PC-3 (cell line): ENCODE data around the gene TARS3. TPM values are rescaled to one million over a fixed set of nuclear protein-coding genes. Genes with fewer than 3 reads are reported as not detected.

Source experiments
- ATAC-seq: fragments of 200-7000 bp; cut with Tn5 transposase; 2 replicates; pipeline ENCODE4 v1.9.1; 2020; ENCODE audit warnings: mild to moderate bottlenecking, moderate library complexity
- Bru-seq: library from RNA; stranded (reverse); fragments of 400-500 nt; gene quantifications from one replicate; lab custom pipeline; 2021; lab: Mats Ljungman, UMichigan
- BruChase-seq, 2 experiments: library from RNA; stranded (reverse); fragments of 400-500 nt; gene quantifications; one replicate each; lab custom pipeline; 2021; lab: Mats Ljungman, UMichigan
- BruUV-seq: library from RNA; stranded (reverse); fragments of 400-500 nt; replicated peaks from 2 replicates; lab custom pipeline; 2021; lab: Mats Ljungman, UMichigan
- CTCF ChIA-PET: fragments of 300-600 bp; sonication (Branson Sonifier 250); formaldehyde crosslinking; loops from one replicate; lab custom pipeline; 2022; ENCODE audit warnings: antibody characterized with exemption; lab: Charles Lee
- POLR2A ChIA-PET: fragments of 300-600 bp; sonication (Branson Sonifier 250); formaldehyde crosslinking; loops from one replicate; lab custom pipeline; 2022; ENCODE audit warnings: antibody characterized with exemption; ENCODE audit not compliant: unreplicated experiment; lab: Charles Lee
- DNase-seq: peaks from one replicate; pipeline ENCODE4 v3.0.0-alpha.2; 2015
- H2AFZ ChIP-seq: fragments of 300-600 bp; sonication (generic); 2 replicates; pipeline ENCODE4 v1.6.0; 2016; ENCODE audit warnings: antibody characterized with exemption, low read length
- H3F3A ChIP-seq: fragments of 300-600 bp; sonication (generic); one replicate; pipeline ENCODE4 v1.6.0; 2017; ENCODE audit warnings: antibody characterized with exemption, low read length, control low read depth, mild to moderate bottlenecking; ENCODE audit not compliant: unreplicated experiment
- H3K27ac ChIP-seq: fragments of 300-600 bp; sonication (generic); 2 replicates; pipeline ENCODE4 v1.5.1; 2016; ENCODE audit warnings: mild to moderate bottlenecking, low read length
- H3K27me3 ChIP-seq: fragments of 300-600 bp; sonication (generic); 2 replicates; pipeline ENCODE4 v1.6.1; 2016; ENCODE audit warnings: low read length, mixed read lengths
- H3K36me3 ChIP-seq: fragments of 300-600 bp; sonication (generic); 2 replicates; pipeline ENCODE4 v1.6.1; 2016; ENCODE audit warnings: low read depth, mixed run types, low read length, mixed read lengths
- H3K4me1 ChIP-seq: fragments of 300-600 bp; sonication (generic); 2 replicates; pipeline ENCODE4 v1.5.1; 2016; ENCODE audit warnings: low read length; ENCODE audit not compliant: insufficient read depth
- H3K4me2 ChIP-seq: fragments of 300-600 bp; sonication (generic); 2 replicates; pipeline ENCODE4 v1.6.0; 2016; ENCODE audit warnings: low read length
- H3K4me3 ChIP-seq: fragments of 300-600 bp; sonication (generic); 2 replicates; pipeline ENCODE4 v1.5.1; 2016; ENCODE audit warnings: mild to moderate bottlenecking, low read length, mixed read lengths
- H3K79me2 ChIP-seq: fragments of 300-600 bp; sonication (generic); 2 replicates; pipeline ENCODE4 v1.6.1; 2017; ENCODE audit warnings: low read length, mixed read lengths
- H3K9ac ChIP-seq: fragments of 300-600 bp; sonication (generic); 2 replicates; pipeline ENCODE4 v1.6.0; 2016; ENCODE audit warnings: mild to moderate bottlenecking, low read length
- H3K9me2 ChIP-seq: fragments of 300-600 bp; sonication (generic); replicated peaks from 2 replicates; pipeline ENCODE4 v1.6.1; 2016; ENCODE audit warnings: mixed run types, low read length, mixed read lengths
- H3K9me3 ChIP-seq: fragments of 300-600 bp; sonication (generic); 2 replicates; pipeline ENCODE4 v1.6.1; 2016; ENCODE audit warnings: low read length, mixed read lengths
- H4K20me1 ChIP-seq: fragments of 300-600 bp; sonication (generic); 2 replicates; pipeline ENCODE4 v1.6.1; 2016; ENCODE audit warnings: low read length, mixed read lengths
- CTCF ChIP-seq: fragments of 300-600 bp; sonication (generic); conservative IDR thresholded peaks from 2 replicates; pipeline ENCODE4 v1.5.1; 2017; ENCODE audit warnings: antibody characterized with exemption, low read depth, mild to moderate bottlenecking, low read length
- EZH2 ChIP-seq: fragments of 300-600 bp; sonication (generic); IDR thresholded peaks from one replicate; pipeline ENCODE4 v1.6.1; 2017; ENCODE audit warnings: antibody characterized with exemption, mild to moderate bottlenecking, low read length; ENCODE audit not compliant: unreplicated experiment
- EZH2phosphoT487 ChIP-seq: fragments of 300-600 bp; sonication (generic); IDR thresholded peaks from 2 replicates; pipeline ENCODE4 v1.6.1; 2018; ENCODE audit warnings: mild to moderate bottlenecking, antibody characterized with exemption, low read length, borderline replicate concordance
- intact Hi-C: fragments of 100-400 bp; cut with micrococcal nuclease; formaldehyde crosslinking; loops from 2 replicates; pipeline ENCODE4 v1.9.0; 2023
- long read RNA-seq: library from polyadenylated mRNA; unstranded; transcript quantifications from one replicate; pipeline ENCODE4 v2.0.0, GENCODE V29; 2021; ENCODE audit not compliant: unreplicated experiment
- total RNA-seq: library from RNA; depleted of rRNA; stranded (reverse); fragments of >200 nt; gene quantifications from 2 replicates; pipeline ENCODE4 v1.2.3, GENCODE V29; 2014; rRNA removed

Gene TARS3
- total RNA-seq (5.4 and 8.1 TPM in 2 replicates), Bru-seq, nascent RNA (percentile 48 among the genes with signal in this experiment), BruChase-seq, experiment 1, labeled RNA remaining after a 6-hour chase (percentile 48 among the genes with signal in this experiment), BruChase-seq, experiment 2, labeled RNA remaining after a 2-hour chase (percentile 53 among the genes with signal in this experiment)
- long read RNA-seq, transcript TARSL2-201 (19 exons, 3,610 nt) = major isoform, 8 of 14 reads
- long read RNA-seq, partial matches to known transcripts = 4 of 14 reads
- long read RNA-seq, other reads (novel, unspliced or antisense) = 2 of 14 reads

- Histone ChIP-seq H2AFZ (peak within 1 kb of the TSS; percentile 71), H3K9ac (peak within 1 kb of the TSS; percentile 49), H3K79me2 (no peaks in the 10 kb centered on the region), H3K9me2 (no peaks in the 10 kb centered on the region), H3K4me2 (peak within 1 kb of the TSS; percentile 87), H4K20me1 (no peaks in the 10 kb centered on the region), H3K27ac (no peak within 1 kb of the TSS), H3K9me3 (no peaks in the 10 kb centered on the region), H3K36me3 (no peaks in the 10 kb centered on the region; the same call in 1 of the 2 replicates), H3F3A (no peaks in the 10 kb centered on the region), H3K4me1 (peaks cover 5% of the 10 kb centered on the region; the same call in 1 of the 2 replicates), H3K4me3 (peak within 1 kb of the TSS; percentile 78), H3K27me3 (peaks cover 3% of the 10 kb centered on the region; the same call in 1 of the 2 replicates)
- BruUV-seq = no TSS peak
- POLR2A ChIA-PET = interaction anchor here (0.7 kb wide), 1 partner anchor 428 kb away, joined by 3 read pairs; no protein-coding TSS in a partner anchor
- intact Hi-C loops = loop anchor here (5.0 kb wide), 1 partner anchor 42 kb away; no protein-coding TSS in a partner anchor
- TF ChIP-seq EZH2 = no peak
- TF ChIP-seq CTCF = no peak
- TF ChIP-seq EZH2phosphoT487 = no peak
- ATAC-seq (peak; percentile 97), DNase-seq (peak; percentile 83)
- CTCF ChIA-PET = interaction anchor here (0.6 kb wide), 1 partner anchor 55 kb away, joined by 3 read pairs; no protein-coding TSS in a partner anchor
Measured at GRCh38 chr15:101723874-101724674, at the start of gene TARS3. TSS of gene TARS3 (minus strand) at chr15:101724473. CDS start at chr15:101724387, 86 bp downstream.

GRCh38 chr15:101773496-101774100, 49.3 kb upstream of the TARS3 start:
- H3K27me3 ChIP-seq = peaks cover 42% of the 10 kb centered on the region

More at GRCh38 chr15:101773496-101774100, 49.3 kb upstream of the TARS3 start:
- H3K4me3 ChIP-seq = no peak overlapping the region
- no peaks in the 10 kb centered on the region for H3K36me3 ChIP-seq
- H2AFZ ChIP-seq = no peak overlapping the region
- H3F3A ChIP-seq = no peaks in the 10 kb centered on the region
- POLR2A ChIA-PET = no interaction called here
- BruUV-seq = no TSS peak
- H3K9me3 ChIP-seq = no peaks in the 10 kb centered on the region
- DNase-seq (peak; percentile 19), ATAC-seq (no peak)
- H3K4me1 ChIP-seq = no peaks in the 10 kb centered on the region
- no peaks in the 10 kb centered on the region for H4K20me1 ChIP-seq
- intact Hi-C loops = no loop called here
- no peak overlapping the region for H3K4me2 ChIP-seq
- H3K79me2 ChIP-seq = no peaks in the 10 kb centered on the region
- no peaks in the 10 kb centered on the region for H3K9me2 ChIP-seq
- no peak overlapping the region for H3K9ac ChIP-seq
- no peak for TF ChIP-seq EZH2
- 0 out of 2 replicates have a peak, but pooled peaks have one; percentile 34 for TF ChIP-seq CTCF
- TF ChIP-seq EZH2phosphoT487 = no peak
- H3K27ac ChIP-seq = no peak overlapping the region
- CTCF ChIA-PET = no interaction called here
